Gastrocnemius medialis (tissue), 4 donors: ENCODE measurements around the gene CAMK4.

Experiments used
- POLR2A ChIP-seq, 2 donors: fragments of 450-650 bp; IDR thresholded peaks; one replicate each; pipeline ENCODE4 v1.6.1; 2017; ENCODE audit warnings: antibody characterized with exemption in 2 of 2, mild to moderate bottlenecking in 2 of 2, moderate library complexity in 2 of 2
- TF ChIP-seq, protein P1 (sequence below), 5 experiments: fragments of 450-650 bp in 3 of 5; fragments of 200-600 bp in 2 of 5; sonication (generic) in 2 of 5; IDR thresholded peaks in 4 of 5; conservative IDR thresholded peaks in 1 of 5; 1 replicate in 4 of 5; 2 replicates in 1 of 5; pipeline ENCODE4 v1.5.1; 2016 to 2019; ENCODE audit warnings: antibody characterized with exemption in 5 of 5, mild to moderate bottlenecking in 3 of 5, moderate library complexity in 3 of 5

GRCh38 chr5:111262815-111263214, 38.6 kb downstream of the CAMK4 start:
- no peak for TF ChIP-seq POLR2A (IDR thresholded peaks at IDR 0.05)
- TF ChIP-seq, protein P1, sequence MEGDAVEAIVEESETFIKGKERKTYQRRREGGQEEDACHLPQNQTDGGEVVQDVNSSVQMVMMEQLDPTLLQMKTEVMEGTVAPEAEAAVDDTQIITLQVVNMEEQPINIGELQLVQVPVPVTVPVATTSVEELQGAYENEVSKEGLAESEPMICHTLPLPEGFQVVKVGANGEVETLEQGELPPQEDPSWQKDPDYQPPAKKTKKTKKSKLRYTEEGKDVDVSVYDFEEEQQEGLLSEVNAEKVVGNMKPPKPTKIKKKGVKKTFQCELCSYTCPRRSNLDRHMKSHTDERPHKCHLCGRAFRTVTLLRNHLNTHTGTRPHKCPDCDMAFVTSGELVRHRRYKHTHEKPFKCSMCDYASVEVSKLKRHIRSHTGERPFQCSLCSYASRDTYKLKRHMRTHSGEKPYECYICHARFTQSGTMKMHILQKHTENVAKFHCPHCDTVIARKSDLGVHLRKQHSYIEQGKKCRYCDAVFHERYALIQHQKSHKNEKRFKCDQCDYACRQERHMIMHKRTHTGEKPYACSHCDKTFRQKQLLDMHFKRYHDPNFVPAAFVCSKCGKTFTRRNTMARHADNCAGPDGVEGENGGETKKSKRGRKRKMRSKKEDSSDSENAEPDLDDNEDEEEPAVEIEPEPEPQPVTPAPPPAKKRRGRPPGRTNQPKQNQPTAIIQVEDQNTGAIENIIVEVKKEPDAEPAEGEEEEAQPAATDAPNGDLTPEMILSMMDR (IDR thresholded peaks at IDR 0.05 in 4 of 5, conservative IDR thresholded peaks at IDR 0.05 in 1 of 5) = no peak
